Activated T-cell treated with anti-CD3 and anti-CD28 coated beads for 48 hours (primary cell): ENCODE data around the gene NUMB.

Source experiments
- DNase-seq: peaks from one replicate; pipeline ENCODE4 v3.0.0-alpha.2; 2020; ENCODE audit warnings: low read depth

NUMB gene

DNA sequence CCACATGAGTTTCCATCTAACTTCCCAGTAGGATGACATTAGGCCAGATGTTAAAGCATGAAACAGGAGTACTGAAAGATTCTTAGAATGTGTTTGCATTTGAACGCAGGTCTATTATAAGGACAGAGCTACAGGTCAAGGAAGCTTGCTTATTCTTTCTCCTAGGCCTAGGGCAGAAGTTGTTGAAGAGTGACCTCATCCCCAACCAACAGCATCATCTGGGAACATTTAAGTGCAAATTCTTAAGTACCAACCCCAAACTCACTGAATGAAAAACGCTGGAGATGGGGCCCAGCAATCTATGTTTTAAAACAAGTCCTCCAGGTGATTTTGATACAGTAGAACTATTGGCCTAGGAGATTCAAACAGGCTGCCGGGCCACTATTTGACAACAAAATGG lies 168.6 kb downstream of the NUMB start:
- DNase-seq, result no peak

- no peak for DNase-seq
Measured at GRCh38 chr14:73289308-73289707, 169.0 kb downstream of the NUMB start.

GRCh38 chr14:73287071-73287470 lies 171.3 kb downstream of the NUMB start:
- DNase-seq, result no peak

DNA sequence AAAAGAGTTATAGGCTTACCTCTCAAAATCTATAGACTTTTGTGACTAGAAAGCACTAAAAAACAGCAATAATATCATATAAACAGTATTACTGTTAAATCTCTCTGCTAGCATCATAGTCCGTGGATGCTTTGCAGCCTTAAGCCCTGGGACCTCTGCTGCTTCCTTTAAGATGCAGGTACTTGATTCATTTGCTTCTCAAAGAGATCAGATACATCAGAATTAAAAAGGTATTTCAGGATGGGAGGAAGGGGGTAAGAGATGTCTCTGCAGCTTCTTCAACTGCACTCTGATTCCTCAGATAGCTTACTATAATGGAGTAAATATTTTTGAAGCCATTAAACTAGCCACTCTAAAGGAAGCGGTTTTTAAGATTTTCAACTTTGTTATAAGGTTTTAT lies 171.7 kb downstream of the NUMB start:
- DNase-seq, result no peak

DNA sequence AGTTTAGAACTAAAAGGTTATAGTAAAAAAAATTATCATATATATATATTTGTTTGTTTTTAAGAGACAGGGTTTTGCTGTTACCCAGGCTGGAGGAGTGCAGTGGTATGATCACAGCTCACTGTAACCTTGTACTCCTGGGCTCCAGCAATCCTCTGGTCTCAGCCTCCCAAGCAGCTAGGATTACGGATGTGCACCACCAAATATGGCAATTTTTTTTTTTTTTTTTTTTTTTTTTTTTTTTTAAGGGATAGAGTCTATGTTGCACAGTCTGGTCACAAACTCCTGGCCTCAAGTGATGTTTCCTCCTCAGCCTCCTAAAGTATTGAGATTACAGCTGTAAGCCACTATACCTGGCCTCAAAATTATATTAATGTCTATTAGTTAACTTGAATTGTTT lies 172.4 kb downstream of the NUMB start:
- DNase-seq, result no peak

DNA sequence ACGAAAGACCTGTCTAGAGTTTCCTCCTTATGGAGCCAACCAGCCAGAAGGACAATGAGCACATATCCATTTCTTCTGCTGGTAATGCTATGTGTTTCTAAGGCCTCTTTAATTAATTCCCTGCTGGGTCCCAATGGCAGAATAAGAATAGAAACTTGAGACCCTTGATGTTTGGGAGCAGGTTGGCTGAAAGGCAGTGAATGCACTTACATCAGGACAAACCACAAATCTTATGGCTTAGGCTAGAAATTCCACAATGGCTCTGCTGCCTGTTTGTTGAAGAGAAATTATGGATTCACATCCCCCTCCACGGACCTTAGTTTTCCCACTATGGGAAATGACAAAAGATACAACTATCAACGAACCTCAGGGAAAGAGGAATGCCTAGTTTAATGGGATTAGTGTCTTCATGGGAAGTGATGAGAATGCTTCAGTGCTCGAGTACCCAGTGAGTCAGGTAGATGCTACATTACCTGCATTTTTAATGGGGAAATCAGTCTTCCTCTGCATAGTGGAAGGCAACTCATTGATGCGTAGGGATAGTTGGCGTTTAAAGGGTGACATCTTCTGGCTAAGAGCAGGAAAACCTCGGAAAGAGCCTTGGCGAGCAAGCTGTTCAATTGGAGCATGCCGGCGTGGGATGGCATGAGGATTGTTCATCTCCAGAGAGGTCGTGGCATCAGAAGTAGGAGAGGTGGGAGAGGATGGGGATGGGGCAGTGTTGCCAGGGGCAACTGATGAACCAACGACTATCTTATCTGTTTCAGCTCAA lies 174.6 kb downstream of the NUMB start:
- DNase-seq, result no peak

- DNase-seq, result no peak
Measured at GRCh38 chr14:73280903-73281302, 177.4 kb downstream of the NUMB start.

GRCh38 chr14:73277376-73277775 lies 181.0 kb downstream of the NUMB start:
- DNase-seq, result no peak

- no peak for DNase-seq
Measured at GRCh38 chr14:73276836-73277235, 181.5 kb downstream of the NUMB start.

GRCh38 chr14:73273799-73274198 lies 184.5 kb downstream of the NUMB start:
- no peak for DNase-seq

GRCh38 chr14:73272393-73272792 lies 186.0 kb downstream of the NUMB start:
- DNase-seq, result no peak

DNA sequence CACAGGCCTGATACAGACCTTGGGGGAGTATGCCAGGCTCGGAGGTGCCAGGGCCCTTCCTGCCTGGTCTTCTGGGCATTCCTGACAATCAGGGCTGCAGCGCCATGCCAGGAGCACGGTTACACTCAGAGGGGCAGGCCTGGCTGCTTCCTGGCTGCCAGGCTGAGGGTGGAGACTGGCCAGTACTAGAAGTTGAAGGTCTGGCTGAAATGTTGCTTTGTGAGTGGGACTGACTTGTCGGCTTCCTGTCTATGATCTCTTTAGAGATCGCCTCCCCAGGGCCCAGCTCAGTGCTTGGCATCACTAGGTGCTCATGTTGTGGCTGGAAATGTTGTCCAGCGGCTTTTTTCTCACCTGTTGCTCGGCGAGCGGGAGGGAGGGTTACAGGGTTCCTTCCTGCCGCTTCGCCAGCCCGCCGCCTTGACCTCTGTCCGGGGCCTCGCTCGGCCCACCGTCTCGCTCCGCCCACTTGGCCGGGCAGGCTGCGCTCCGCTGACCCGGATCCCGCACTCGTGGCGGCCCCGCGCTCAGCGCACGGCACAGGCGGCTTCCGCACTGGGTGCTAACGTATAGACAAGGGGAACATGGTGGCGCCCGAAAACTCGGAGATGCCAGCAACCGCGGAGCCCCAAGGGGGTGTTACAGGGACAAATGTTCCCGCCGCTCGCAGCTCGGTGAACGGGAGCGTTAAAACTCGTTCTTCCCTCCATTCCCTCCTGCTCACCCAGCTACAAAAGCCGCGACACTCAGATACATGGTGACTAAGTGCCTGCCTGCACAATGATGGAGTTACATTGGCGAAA lies 188.4 kb downstream of the NUMB start:
- DNase-seq, result no peak

- DNase-seq, result no peak
Measured at GRCh38 chr14:73267474-73267873, 190.9 kb downstream of the NUMB start.

- no peak for DNase-seq
Measured at GRCh38 chr14:73266317-73266716, 192.0 kb downstream of the NUMB start.

DNA sequence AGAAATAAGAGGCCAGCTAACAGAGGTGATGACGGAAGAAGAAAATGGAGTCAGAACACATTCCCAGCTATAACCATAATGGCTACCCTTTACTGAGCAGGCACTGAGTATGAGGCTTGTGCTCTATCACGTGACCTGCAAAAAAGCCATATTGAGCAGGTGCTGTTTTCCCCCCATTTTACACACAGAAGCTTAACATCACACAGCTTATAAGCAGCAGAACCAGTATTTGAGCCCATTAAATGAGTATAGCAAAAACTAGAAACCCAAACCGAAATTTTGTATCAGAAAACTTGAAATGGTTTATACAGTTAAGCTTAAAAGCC lies 192.7 kb downstream of the NUMB start:
- no peak for DNase-seq

- DNase-seq, result no peak
Measured at GRCh38 chr14:73264885-73265720, 193.2 kb downstream of the NUMB start.

DNA sequence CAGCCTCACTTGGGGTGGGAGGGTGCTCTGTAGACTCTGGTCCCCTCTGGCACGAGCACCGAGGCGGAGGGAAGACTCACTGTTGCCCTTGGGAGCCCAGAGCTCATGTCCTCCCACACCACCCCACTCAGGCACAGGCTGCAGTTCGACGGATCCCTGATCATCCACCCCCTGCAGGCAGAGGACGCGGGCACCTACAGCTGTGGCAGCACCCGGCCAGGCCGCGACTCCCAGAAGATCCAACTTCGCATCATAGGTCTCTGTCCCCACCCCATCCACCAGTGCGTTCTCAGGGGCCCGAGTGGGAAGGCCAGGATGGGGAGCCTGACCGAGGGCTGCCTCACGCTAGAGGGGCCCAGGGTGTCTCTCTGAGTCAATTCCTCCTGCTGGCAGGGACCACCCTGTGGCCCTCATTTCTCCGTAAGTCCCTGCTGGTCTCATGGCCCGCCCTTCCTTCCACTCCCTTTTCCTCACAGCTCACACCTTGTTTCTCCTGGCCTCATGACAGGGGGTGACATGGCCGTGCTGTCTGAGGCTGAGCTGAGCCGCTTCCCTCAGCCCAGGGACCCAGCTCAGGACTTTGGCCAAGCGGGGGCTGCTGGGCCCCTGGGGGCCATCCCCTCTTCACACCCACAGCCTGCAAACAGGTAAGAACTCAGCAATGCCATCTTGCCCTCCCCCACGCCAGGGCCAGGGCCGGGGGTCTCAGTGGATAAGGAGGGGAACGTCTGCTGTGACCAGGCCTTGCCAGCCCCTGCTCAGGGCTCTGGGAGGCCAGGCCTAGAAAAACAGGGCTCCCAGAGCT lies 194.1 kb downstream of the NUMB start:
- DNase-seq, result no peak

DNA sequence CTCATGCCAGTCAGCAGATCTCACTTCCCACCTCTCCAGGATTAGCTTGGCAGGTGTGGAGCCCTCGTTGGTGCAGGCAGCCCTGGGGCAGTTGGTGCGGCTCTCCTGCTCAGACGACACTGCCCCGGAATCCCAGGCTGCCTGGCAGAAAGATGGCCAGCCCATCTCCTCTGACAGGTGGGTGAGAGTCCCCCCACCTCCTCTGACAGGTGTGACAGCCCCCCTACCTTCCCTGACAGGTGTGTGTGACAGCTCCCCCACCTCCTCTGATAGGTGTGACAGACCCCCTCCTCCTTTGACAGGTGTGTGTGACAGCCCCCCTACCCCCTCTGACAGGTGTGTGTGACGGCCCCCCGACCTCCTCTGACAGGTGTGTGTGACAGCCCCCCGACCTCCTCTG lies 194.7 kb downstream of the NUMB start:
- no peak for DNase-seq

- no peak for DNase-seq
Measured at GRCh38 chr14:73262427-73263183, 195.7 kb downstream of the NUMB start.

- DNase-seq, result no peak
Measured at GRCh38 chr14:73261520-73262426, 196.6 kb downstream of the NUMB start.
